Middle frontal gyrus (tissue), 1 donor: ENCODE data around the gene PIPOX.

Experiments
- DNase-seq: peaks from one replicate; pipeline ENCODE4 v3.0.0-alpha.2; 2015; ENCODE audit warnings: low spot score; ENCODE audit errors: extremely low spot score

PIPOX gene

DNA sequence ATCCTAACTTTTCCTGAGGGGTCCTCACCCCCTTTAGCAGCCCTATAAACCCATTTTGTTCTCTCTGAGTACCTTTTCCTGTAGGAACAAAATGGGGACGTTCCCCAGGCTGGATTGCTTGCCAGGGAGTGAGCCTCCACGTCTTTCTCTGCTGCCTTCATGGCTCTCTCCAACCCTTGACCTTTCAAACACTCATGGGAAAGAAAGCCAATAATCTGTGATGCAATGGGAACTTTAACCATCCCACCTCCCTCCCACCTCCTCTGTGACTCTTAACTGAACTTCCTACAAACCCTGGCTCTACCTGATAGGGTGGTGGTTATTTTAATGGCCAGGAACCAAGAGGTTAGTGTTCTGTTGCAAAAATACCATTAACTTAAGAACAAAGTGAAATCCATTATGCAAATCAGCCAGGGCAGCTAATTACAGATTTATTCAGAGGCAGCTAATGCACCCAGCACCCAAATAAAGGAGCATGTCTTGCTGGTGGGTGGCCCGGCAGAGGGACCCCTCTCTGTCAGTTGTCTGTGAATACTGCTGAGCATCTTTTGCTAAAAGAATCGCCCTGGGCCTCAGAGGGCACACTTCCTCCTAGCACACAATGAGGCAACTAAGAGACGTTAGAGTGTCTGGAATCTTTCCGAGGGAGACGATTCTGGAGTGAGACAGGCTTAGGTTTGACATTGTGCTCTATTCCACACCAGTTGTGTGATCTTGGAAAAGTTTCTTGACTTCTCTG is 3.0 kb downstream of the PIPOX start:
- DNase-seq, result no peak

DNA sequence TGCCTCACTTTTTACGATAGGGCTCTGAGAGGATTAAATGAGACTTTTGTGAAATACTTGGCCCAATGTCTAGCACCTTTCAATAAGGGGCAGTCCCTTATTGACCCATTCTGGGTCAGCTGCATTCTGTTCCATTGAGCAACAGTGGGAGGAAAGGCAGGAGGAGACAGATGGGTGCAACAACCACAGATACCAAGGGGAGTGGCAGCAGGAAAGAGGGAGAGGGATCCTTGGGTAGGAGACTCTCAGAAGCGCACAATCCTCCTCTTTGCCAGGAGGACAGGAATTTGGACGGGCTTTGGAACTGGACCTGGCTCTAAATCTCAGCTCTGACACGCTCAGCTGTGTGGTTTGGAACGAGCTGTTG is 3.5 kb downstream of the PIPOX start:
- DNase-seq, result no peak

DNA sequence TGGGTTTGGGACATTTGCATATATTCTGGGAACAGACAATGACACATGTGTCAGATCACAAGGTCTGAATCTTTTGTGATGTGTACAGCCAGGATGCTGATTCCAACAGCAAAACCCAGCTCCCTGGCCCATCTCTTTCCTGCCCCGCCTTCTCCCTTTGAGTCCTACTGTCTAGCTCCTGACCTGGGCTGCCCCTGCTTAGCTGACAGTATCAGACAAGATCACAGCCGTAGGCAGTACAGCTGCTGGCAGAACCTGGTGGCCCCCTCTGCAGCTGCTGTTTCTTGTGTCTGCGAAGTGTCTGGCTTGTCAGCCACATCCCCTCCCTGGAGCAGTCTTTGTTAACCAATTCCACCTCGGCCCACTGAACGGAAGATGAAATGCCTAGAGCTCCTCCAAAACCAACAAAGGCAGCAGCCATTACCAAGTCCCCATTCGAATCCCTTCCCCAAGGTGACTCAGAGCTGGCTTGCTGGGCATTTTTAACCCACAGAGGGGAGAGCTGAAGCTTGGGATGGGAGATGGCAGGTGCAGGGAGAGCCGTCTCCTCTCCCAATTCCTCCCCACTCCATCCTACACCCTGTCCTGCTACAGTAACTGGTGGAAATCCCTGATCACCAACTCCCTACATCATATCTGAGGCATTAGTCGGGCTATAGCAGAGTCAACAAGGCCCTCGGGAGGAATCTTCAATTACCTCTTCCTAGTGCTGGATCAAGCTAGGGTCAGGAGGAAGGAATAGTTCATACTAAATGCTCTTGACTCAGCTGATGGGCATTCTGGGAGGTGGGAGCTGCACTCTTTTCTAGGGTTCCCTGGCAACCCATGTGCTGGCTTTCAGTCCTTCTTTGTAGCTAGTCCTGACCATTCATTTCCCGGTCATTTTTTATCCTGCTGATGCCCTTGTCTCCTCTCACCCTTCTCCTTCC is 5.8 kb downstream of the PIPOX start:
- DNase-seq, result no peak

DNA sequence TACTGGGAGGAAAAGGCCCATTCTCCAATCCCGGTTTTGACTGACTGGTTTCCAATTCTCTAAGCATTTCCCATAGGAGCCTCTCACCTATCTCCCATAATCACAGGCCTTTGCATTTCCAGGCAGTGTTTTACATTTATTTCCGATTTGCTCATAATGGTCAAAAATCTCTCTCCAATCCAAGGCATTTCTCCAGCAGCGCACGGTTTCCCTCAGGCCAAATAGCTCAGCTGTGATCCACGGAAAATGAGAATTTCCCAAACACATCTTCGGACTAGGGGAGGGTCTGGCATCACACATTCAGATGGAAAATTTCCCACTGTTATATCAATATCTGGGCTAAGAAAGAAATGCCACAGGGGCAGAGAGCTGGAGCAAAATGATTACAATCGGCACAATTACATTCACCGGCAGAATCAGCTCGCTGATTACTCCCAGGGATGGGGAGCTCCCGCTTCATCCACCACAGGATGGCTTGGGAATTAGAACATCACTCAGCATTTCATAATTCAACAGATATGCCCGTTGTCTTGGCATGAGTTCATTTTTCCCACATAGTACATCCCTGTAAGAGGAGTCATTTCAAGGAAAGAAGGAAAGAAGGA is 6.7 kb downstream of the PIPOX start:
- no peak for DNase-seq

DNA sequence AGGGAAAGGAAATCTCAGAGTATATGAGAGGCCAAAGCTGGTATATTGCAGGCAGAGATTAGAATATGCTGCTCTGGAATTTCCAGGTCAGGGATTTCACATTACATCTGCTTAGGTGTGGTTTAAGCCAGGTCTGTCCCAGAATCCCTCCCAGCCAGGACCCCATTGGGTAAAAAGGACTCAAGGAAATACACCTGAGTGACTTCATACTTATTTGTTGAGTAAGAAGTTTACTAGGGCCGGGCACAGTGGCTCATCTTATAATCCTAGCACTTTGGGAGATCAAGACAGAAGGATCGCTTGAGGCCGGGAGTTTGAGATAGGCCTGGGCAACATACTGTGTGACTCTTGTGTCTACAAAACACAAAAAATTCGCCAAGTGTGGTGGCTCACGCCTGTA is 7.2 kb downstream of the PIPOX start:
- DNase-seq, result no peak

DNA sequence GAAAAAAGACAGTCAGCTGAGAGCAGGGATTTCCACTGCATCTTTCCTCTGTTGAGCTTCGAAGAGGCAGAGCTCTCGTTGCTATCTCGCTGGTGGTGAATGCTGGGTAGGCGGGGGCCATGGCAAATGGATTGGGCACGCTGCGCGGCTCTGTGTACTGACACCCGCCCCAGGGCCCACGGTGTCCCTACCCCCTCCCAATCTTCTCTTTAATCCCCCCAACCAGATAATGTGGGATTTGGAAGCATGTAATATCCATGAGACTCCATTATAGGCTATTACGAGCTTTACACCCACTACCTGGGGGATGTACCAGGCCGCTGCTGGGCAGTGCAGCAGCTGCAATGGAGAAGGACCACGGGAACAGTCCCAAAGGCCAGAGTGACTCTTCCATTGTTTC is 8.3 kb downstream of the PIPOX start:
- DNase-seq, result no peak

DNA sequence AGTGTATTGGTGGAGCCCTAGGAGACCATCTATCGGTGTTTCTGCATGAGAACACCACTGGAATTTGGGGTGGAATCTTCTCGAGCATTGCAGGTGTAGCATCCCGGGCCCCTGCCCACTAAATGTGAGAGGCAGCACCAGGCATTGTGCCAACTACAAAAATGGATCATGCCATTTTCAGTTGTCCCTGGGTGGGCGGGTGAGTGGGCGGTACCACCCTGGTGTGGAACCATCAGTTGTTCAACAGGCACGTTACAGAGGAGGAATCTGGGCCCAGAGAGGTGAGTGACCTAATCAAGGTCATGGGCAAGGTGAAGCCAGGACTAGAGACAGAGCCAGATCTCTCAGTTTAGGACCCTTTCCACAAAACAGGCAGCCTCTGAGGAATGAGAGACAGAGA is 8.8 kb downstream of the PIPOX start:
- DNase-seq, result no peak

DNA sequence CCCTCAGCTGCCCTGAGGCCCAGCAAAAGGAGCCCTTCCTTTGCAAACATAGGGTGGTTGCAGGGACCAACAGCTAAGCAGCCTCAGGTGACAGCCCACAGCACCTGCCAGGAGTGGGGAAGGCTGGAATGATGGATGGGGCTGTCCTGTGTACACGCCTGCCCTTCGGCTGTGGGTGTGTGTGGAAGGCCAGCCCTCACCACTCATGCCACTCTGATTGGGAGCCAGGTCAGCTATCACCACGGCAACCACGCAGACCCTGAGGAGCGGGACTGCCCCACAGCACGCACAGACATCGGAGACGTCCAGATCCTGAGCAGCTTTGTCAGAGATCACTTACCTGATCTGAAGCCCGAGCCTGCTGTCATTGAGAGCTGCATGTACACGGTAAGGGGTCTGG is 11.9 kb downstream of the PIPOX start:
- no peak for DNase-seq

DNA sequence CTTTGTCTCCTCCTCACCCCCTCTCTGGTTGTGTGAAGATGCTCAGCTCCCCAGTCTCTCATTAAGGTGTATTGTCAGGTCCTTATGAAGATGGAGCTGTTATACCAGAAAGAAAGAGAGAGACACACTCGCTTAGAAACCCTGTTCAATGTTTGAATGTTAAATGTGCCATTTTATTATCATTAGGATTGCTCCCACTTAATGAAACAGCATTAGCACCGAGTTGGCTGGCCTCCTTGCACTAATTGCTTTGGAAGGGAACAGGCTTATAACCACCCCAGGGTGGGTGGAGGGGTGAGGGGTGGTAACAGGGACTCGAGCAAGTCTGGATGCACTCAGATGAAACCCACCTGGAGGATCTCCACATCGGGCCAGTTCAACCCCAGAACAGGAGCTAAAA is 14.4 kb downstream of the PIPOX start:
- DNase-seq, result no peak

DNA sequence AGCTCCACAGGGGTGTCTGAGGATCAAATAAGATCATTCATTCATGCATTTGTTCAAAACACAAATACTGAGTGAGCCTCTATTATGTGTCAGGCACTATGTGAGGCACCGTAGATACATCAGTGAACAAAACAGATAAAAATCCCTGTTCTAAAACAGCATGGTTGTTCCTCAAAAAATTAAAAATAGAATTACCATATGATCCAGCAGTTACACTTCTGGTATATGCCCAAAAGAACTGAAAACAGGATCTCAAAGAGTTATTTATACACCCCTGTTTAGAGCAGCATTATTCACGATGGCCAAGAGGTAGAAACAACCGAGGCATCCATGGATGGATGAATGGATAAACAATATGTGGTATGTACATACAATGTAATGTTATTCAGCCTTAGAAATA is 15.4 kb downstream of the PIPOX start:
- no peak for DNase-seq

DNA sequence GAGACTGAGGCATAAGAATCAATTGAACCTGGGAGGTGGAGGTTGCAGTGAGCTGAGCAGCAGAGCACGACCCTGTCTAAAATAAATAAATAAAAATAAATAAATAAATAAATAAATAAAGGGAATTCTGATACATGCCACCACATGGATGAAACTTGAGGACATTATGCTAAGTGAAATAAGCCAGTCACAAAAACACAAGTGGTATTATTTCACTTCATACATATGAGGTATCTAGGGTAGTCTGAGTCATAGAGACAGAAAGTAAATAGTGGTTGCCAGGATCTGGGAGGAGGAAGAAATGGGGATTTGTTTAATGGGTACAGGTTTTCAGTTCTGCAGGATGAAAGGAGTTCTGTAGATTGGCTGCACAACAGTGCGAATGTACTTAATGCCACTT is 16.3 kb downstream of the PIPOX start:
- DNase-seq, result no peak

DNA sequence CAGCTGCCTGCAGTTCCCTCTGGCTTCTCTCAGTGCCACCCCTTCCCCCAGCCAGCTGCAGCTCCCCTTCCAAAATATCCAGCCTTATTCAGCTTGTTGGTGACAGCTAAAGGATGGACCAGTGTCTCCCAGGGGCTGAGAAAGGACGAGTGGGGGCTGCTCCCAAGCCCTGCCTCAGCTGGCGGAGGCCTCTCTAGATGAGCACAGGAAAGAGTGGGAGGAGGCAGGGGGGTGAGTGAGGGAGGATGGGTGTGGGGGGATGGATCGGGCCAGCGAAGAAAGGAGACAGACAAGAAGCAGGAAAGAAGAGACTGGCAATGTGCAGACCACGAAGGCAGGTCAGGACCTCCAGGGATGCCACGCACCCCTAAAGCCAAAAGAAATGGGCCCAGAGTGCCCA is 17.5 kb downstream of the PIPOX start:
- DNase-seq, result no peak

DNA sequence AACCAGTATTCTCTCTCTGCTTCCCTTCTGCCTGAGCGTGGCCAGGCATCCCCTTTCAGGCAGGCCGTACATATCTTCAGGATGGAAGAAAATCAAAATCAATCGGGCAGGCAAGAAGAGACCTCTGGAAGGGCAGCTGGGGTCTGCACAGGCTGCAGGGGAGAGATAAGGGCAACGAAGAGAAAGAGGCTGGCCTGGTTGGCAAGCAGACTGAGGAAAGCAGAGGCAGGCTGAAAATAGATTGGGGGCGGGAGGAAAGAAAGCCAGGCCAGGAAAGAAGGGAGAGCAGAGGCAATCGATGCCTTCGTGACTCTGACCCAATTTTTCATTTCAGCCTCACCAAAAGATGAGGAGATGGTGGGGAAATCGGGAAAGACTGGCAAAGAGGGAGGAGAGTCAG is 18.1 kb downstream of the PIPOX start:
- DNase-seq, result no peak

DNA sequence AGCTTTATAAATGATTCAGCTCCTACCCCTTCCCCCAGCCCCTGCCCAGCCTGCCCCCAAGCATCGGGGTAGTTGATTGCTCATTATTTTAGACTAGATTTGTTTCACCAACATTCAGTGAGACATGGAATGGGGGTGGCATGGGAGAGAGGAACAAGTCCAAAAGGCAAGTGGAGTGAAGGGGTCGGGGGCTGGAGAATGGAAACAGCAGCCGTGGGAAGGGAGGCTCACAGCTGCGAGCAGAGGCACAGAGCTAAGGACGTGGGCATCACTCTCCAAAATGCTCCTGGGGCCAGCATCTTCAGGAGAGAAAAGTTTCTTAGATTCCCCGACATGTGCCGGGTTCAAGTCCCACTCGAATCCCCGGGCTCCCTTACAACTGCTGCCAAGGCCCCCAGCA is 19.3 kb downstream of the PIPOX start:
- DNase-seq, result no peak

DNA sequence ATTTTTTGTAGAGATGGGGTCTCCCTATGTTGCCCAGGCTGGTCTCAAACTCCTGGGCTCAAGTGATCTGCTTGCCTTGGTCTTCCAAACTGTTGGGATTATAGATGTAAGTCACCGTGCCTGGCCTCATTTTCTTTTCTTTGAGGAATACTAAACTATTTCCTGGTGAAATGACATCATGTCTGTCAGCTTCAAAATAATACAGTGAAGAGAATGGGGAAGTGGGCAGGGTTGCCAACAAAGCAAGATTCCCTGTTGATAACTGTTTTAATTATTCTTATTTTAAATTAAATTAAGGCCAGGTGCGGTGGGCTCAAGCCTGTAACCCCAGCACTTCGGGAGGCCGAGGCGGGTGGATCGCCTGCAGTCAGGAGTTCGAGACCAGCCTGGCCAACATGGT is 21.1 kb downstream of the PIPOX start:
- DNase-seq, result no peak

DNA sequence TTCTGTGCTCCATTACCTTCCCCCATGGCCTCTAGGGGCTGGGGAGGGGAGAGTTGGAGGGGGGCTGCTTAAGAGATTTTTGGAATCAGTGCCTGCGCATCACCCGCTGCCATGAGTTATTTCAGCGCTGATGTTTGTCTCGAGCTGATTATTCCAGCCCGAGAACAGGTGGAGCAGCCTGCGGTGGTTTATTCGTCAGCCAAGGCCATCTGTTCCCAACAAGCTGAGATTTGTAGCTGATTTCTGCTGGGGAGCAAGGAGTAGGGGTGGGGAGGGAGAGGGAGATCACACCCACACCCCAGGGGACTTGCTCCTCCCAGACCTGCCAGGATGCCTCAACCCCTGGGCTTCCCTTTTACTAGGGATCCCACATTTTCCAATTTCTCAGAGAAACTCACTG is 23.1 kb downstream of the PIPOX start:
- no peak for DNase-seq

DNA sequence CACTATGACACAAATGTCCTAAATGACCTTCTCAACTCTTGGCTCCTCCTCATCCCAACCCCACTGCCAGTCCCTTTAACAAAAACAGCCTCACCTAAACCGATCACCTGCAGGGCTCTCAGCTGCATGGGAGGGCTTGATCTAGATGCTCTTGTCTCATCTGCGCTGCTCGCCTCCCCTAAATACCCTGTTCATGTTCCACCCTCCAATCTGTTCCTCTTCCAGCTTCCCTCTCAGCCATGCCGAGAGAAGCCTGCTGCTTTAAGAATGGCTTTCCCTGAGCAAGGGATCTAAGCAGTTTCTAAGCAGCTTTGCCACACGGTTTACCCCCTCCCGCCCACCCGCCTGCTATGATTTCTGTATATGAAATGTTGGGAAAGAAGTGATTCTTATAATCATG is 23.7 kb downstream of the PIPOX start:
- DNase-seq, result no peak

DNA sequence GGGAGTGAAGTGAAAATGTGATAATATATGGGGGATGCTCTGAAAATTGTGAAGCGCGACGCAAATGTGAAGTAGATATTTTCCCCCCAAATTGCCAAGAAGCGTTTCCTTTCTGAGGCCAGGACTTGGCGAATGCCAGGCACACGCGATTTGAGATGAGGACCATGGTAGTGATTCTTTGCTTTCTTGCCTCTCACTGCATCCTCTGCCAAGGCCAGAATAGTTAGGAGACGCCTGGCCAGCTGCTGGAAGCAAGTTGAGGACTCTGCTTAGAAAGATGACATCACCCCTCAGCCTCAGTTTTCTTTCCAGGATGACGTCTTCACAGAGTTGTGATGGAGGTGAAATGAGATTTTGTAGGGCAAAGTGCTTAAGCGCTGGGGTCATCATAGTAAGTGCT is 25.9 kb downstream of the PIPOX start:
- DNase-seq, result peak; percentile 77

DNA sequence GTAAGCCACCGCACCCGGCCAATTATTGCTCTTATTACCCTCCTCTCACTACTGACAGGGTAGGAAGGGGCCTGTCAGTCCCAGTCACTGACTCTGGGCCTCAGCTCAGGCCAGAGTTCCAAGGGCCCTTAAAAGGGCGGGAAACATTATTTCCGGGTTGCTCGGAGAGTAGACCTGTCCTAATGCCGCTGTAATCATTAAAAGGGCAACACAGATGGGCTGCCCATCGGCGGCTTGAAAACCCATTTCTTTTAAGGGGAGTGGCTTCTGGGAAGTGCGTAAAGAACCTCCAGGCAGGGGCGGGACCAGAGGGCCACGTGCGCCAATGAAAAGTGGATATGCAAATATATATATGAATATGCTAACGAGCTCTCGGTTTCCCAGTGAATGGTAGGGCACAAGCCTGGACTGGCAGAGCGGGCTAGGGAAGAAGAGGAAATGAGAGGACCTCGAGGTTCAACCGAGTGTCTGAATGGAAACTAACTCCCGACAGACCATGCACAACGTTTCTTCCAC is 26.6 kb downstream of the PIPOX start:
- no peak for DNase-seq

DNA sequence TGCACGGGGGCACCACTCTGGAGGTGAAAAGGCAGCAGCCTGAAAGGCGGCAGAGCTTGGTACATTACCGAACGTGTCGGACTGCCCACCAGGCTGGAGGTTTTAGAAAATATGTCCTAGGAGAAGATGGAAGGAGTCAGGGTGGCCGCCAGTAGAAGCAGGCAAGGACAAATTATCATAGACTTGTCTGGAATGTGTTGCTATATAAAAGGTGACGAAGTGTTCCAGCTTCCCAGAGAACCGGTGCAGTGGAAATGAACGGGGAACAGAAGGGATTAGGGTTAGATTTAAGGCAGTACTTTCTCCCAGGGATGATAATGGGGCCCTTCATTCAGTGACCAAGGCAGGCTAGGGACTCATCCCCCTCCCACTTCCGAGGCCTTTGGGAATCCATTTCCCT is 27.4 kb downstream of the PIPOX start:
- no peak for DNase-seq

DNA sequence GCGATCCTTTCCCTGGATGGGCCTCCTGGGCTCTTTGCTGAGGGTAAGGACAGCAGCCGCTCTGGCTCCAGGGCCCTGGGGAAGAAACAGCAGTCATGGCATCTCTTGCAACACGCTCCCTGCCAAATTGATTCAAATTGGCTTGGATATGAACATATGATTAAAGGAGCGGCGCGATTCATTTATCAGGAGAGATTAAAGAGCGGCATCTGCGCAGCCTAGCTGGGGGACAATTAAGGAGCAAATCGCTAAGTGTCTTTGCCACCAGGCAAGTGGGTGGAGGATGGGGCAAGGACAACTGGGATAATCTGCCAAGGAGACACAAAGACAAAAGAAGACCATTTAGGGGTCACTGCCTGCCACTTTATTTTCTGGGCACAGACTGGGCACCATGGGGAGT is 27.8 kb downstream of the PIPOX start:
- no peak for DNase-seq

DNA sequence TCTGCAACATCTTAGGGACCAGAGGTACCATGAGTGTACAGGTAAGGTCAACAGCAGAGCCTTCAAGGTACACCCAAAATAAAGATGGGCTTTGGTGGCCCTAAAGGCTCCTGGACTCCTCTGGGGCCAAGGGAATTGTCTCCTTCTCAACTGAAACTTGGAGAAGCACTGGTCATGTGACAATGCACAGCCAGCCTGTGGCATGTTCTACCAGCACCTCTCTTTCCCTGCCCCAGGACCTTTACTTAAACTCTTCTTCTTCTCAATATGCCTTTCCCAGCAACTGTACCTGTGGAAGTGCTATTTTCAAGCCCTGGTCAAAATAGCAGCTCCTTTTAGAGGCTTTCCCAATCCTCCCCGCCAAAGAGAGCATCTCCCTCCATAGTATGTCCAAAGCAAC is 28.4 kb downstream of the PIPOX start:
- DNase-seq, result no peak
